HFFc6 (cell line): ENCODE data around the gene OPN1MW3. TPM values are rescaled to one million over a fixed set of nuclear protein-coding genes. Genes with fewer than 3 reads are reported as not detected.
"Not testable (repeated sequence)": the region's sequence is repeated elsewhere in the genome, so short reads cannot be mapped to it uniquely, and the experiment has no call there.

ENCODE experiments used
- DNase-seq: peaks from one replicate; pipeline ENCODE4 v3.0.0-alpha.2; 2018
- H3K27ac Mint-ChIP-seq: 2 replicates; pipeline ENCODE4 v1.8.0; 2020; ENCODE audit warnings: mild to moderate bottlenecking, mixed read lengths
- H3K27me3 Mint-ChIP-seq: 2 replicates; pipeline ENCODE4 v1.8.0; 2021; ENCODE audit warnings: mild to moderate bottlenecking, moderate library complexity, mixed read lengths; ENCODE audit not compliant: insufficient read depth
- H3K36me3 Mint-ChIP-seq: 2 replicates; pipeline ENCODE4 v1.8.0; 2021; ENCODE audit warnings: low read depth, mixed read lengths
- H3K4me1 Mint-ChIP-seq: 2 replicates; pipeline ENCODE4 v1.8.0; 2020; ENCODE audit warnings: low read depth, mixed read lengths
- H3K4me3 Mint-ChIP-seq: 2 replicates; pipeline ENCODE4 v1.8.0; 2020; ENCODE audit warnings: mild to moderate bottlenecking, moderate library complexity, mixed read lengths
- H3K9me3 Mint-ChIP-seq: 2 replicates; pipeline ENCODE4 v1.8.0; 2020; ENCODE audit warnings: mild to moderate bottlenecking, mixed read lengths
- total RNA-seq, 6 experiments: library from RNA; stranded (reverse); fragmentation: NEBNext Ultra II Directional; extraction: Animal tissue kit (Norgen Biotek cat#: 25700); gene quantifications; 2 replicates in 1 of 6; 3 replicates in 5 of 6; pipeline ENCODE4 v1.2.3, GENCODE V29; 2021
- TF ChIP-seq, protein P1 (sequence below): fragments of 200-600 bp; sonication (generic); IDR thresholded peaks from 2 replicates; pipeline ENCODE4 v1.5.0; 2021; ENCODE audit warnings: antibody characterized with exemption, mild to moderate bottlenecking

The OPN1MW3 gene
- total RNA-seq, 6 experiments from 2014 or later, result not detected

DNA sequence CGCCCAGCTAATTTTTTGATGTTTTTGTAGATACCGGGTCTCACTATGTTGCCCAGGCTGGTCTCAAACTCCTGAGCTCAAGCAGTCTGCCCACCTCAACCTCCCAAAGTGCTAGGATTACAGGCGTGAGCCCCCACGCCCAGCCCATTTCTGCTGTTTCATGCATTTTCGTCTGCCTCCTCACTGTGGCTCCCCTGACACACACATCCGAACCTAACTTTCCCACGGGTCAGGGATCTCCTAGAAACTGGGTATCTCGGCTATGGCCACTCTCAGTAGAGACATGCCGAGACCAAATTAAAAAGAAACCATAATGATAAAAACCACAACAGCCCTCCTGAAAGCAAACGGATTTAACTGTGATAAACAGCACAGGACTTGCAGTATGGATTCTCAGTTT, 9.3 kb upstream of the OPN1MW3 start:
- H3K4me1 Mint-ChIP-seq, DNase-seq, H3K4me3 Mint-ChIP-seq, H3K27ac Mint-ChIP-seq, H3K36me3 Mint-ChIP-seq, H3K27me3 Mint-ChIP-seq, H3K9me3 Mint-ChIP-seq: not testable (repeated sequence)

DNA sequence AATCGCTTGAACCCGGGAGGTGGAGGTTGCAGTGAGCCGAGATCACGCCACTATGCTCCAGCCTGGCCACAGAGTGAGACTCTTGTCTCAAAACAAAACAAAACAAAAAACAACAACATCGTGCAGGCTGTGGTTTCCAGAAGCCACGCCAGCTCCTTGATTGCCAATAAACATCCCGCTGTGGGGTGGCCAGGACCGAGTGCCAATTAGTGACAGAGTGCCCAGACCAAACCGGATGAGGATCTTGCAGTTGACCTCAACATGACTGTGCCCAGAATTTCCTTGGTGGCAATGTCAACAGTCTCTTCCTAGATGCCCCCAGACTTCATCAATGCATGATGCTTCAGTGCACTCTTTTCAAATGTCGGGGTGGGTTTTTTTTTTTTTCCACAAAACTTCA, 1.3 kb downstream of the OPN1MW3 start:
- not testable (repeated sequence) for H3K4me3 Mint-ChIP-seq, DNase-seq, H3K27me3 Mint-ChIP-seq, H3K27ac Mint-ChIP-seq, H3K9me3 Mint-ChIP-seq, H3K4me1 Mint-ChIP-seq, H3K36me3 Mint-ChIP-seq

DNA sequence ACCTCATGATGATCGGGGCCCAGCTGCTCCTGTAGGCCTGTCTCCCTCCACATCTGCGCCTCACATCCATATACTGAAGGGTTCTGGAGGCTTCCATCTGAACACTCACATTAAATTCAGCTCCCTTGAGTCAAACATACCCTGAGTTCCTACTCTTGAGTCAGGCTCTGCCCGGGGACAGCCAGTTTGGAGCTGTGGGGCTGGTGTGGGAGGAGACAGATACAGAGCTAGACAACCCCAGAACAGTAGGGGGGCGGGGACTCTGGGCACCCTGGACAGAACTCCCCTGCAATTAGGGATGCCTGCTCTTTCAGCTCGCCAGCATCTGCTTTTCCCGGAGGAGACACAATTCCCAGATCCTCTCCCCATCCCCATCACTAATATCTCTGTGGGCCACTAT, 5.7 kb downstream of the OPN1MW3 start:
- H3K36me3 Mint-ChIP-seq, H3K9me3 Mint-ChIP-seq, H3K27ac Mint-ChIP-seq, H3K27me3 Mint-ChIP-seq, DNase-seq, H3K4me3 Mint-ChIP-seq, H3K4me1 Mint-ChIP-seq: not testable (repeated sequence)

DNA sequence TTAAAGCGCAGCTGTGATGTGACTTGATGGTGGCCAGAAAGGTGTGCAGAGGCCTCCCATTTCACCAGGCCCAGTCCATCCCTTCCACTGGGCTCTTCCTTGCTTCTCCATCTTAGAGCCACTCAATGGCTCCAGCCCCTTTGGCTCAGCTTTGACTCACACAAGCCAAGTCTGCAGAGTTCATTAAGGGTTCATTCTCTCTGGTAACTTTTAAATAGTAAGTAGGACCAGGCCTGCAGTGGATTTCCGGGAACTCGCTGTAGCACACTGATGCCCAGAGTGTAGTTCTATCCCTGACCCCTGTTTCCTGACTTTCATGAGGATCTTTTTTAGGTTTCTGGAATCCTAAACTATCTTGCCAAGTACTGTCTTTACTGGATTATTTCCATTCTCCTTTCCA, 11.9 kb downstream of the OPN1MW3 start:
- not testable (repeated sequence) for DNase-seq, H3K27me3 Mint-ChIP-seq, H3K27ac Mint-ChIP-seq, H3K4me3 Mint-ChIP-seq, H3K4me1 Mint-ChIP-seq, H3K36me3 Mint-ChIP-seq, H3K9me3 Mint-ChIP-seq

DNA sequence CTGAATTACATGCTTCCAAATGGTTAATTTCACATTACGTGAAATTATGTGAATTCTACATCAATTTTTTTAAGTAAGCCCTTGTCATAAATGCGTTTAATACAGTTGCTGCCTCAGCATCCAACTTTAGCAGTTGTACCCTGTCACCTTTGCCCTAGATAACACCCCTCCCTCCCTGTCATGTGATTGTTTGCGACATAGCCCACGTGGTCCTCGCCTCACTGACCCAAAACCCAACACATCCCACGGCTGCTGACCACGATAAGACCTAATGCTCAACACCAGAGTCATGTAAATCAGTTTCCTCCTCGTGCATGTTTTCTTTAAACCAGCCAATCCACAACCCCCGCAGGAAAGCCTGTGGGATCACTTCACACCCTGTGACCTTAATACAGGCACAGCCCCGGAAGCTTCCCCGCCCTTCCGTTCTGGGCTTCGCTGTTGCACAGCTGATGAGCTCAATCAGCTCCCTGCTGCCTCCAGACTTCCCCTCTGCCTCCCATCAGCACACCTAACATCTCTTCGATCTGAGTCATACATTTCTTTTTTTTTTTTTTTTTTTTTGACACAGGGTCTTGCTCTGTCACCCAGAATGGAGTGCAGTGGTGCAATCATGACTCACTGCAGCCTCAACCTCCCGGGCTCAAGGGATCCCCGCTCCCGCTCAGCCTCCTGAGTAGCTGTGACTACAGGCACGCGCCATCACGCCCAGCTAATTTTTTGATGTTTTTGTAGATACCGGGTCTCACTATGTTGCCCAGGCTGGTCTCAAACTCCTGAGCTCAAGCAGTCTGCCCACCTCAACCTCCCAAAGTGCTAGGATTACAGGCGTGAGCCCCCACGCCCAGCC, 27.3 kb downstream of the OPN1MW3 start:
- H3K36me3 Mint-ChIP-seq, DNase-seq, H3K27ac Mint-ChIP-seq, H3K4me3 Mint-ChIP-seq, H3K4me1 Mint-ChIP-seq, H3K9me3 Mint-ChIP-seq, H3K27me3 Mint-ChIP-seq: not testable (repeated sequence)

DNA sequence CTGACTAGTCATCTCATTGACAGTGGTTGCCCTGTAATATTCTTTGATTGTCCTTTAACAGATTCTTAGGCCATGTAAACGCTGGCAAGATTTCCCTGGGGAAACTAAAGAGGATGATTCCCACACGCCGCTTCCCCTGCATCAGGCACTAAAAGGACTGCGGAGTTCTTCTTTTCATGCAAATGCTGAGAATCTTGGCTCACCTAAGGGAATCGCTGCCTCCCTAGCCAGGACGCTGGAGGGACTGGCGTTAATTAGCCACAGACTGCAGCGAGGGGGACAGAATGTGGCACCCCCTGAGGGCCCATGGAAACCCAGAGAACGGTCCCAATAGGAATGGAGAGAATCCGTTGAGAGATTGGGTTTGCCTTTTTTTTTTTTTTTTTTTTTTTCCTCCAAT, 29.0 kb downstream of the OPN1MW3 start:
- not testable (repeated sequence) for H3K4me1 Mint-ChIP-seq, H3K27ac Mint-ChIP-seq, DNase-seq, H3K9me3 Mint-ChIP-seq, H3K27me3 Mint-ChIP-seq, H3K36me3 Mint-ChIP-seq, H3K4me3 Mint-ChIP-seq

DNA sequence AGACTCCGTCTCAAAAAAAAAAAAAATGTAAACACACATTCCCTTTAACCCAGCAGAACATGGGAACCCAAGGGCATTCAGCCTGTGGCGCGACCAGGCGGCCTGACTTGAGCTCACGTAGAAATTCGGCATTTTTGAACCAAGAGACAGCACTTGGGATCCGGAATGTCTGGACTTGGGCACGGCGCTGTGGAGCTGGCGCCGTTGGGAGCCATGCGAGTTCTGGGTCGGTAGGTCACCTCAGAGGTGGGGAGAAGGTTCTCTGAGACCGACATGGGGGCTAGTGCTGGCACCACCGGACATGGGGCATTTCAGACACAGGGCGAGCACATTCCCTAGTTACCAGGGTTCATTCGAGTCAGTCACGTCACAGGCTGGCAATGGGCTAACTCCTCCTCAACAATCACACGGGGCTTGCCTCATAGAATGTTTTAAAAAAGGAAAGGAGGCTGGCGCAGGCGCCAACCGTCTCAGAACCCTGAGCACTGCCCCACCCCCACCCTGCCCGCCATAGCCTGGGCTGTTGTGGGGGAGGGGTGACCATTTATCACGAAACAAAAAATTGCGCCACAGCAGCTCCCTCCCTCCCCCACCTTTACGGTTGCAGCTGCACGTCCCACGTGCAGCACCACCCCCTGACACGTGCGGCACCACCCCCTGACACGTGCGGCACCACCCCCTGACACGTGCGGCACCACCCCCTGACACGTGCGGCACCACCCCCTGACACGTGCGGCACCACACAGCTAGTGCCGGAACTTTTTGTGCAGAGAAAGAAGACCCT, 37.6 kb downstream of the OPN1MW3 start, which contains the start of gene TEX28:
TSS of gene TEX28 (minus strand) at position 334 of the 784 bp plus-strand sequence. CDS start 3,007 bp downstream, outside the sequence.
- no peak for DNase-seq
- Mint-ChIP-seq H3K36me3 (no peaks in the 10 kb centered on the region), H3K4me1 (no peaks in the 10 kb centered on the region), H3K4me3 (no peak within 1 kb of the TSS), H3K9me3 (no peaks in the 10 kb centered on the region), H3K27ac (no peak within 1 kb of the TSS), H3K27me3 (peaks cover 11% of the 10 kb centered on the region)
- TF ChIP-seq, protein P1, sequence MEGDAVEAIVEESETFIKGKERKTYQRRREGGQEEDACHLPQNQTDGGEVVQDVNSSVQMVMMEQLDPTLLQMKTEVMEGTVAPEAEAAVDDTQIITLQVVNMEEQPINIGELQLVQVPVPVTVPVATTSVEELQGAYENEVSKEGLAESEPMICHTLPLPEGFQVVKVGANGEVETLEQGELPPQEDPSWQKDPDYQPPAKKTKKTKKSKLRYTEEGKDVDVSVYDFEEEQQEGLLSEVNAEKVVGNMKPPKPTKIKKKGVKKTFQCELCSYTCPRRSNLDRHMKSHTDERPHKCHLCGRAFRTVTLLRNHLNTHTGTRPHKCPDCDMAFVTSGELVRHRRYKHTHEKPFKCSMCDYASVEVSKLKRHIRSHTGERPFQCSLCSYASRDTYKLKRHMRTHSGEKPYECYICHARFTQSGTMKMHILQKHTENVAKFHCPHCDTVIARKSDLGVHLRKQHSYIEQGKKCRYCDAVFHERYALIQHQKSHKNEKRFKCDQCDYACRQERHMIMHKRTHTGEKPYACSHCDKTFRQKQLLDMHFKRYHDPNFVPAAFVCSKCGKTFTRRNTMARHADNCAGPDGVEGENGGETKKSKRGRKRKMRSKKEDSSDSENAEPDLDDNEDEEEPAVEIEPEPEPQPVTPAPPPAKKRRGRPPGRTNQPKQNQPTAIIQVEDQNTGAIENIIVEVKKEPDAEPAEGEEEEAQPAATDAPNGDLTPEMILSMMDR, result no peak

DNA sequence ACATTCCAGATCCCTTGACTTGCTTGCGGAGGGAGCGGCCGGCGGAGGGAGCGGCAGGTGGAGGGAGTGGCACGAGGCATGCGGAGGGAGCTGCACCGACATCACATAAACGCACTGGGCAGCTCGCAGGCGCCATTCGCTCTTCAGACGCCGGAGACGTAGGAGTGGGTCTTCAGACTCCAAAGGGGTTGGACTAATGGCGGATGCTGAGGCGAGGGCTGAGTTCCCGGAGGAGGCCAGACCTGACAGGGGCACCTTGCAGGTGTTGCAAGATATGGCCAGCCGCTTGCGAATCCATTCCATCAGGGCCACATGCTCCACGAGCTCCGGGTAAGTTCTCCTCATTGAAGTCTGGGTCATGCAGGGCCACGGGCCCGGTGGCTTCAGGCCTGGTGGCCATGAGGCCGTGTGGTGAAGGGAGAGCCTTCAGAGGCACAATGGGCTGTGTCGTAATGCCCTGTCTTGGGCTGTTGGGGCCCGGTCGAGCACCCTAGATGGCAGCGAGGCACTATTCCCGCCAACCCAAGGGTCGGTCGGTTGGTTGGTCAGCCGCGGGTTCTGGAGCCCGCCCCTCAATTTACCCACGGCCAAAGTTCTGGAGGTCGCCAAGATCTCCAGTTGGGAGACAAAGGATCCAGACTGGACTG, 38.4 kb downstream of the OPN1MW3 start, which contains the start of gene TKTL1:
TSS of gene TKTL1 (plus strand) at position 132 of the 647 bp plus-strand sequence. CDS start at position 197, 65 bp downstream.
- Mint-ChIP-seq H3K4me3 (no peak within 1 kb of the TSS), H3K36me3 (no peaks in the 10 kb centered on the region), H3K27ac (no peak within 1 kb of the TSS), H3K9me3 (no peaks in the 10 kb centered on the region), H3K27me3 (peaks cover 15% of the 10 kb centered on the region), H3K4me1 (no peaks in the 10 kb centered on the region)
- DNase-seq, result no peak
- TF ChIP-seq, protein P1, result no peak
